Urothelium cell line (cell line): ENCODE data around the gene NTRK1.
"Not testable (repeated sequence)": the region's sequence is repeated elsewhere in the genome, so short reads cannot be mapped to it uniquely, and the experiment has no call there.

ENCODE experiments used
- DNase-seq: peaks from one replicate; pipeline ENCODE4 v3.0.0; 2011; ENCODE audit warnings: low spot score, mixed read lengths
- FAIRE-seq: peaks from 2 replicates; lab custom pipeline; 2011; peaks lifted over from hg19 to GRCh38; lab: Jason Lieb, UNC

The NTRK1 gene

DNA sequence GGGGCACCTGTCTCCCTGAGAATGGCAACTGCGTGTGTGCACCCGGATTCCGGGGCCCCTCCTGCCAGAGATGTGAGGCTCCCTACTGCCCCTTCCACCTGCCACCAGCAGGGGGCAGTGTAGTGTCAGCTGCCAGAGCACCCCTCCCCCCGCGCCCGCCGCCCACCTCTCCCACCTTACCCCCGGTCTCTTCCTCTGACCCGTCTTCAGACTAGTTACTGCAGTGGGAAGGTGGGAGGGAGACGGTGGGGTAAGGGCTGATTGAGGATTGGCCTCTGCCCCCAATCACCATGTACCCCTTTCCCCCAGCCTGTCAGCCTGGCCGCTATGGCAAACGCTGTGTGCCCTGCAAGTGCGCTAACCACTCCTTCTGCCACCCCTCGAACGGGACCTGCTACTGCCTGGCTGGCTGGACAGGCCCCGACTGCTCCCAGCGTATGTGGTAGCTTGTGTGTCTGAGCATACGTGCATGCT lies 49.7 kb downstream of the NTRK1 start:
- DNase-seq (peak; percentile 72), FAIRE-seq (peak; percentile 86)

DNA sequence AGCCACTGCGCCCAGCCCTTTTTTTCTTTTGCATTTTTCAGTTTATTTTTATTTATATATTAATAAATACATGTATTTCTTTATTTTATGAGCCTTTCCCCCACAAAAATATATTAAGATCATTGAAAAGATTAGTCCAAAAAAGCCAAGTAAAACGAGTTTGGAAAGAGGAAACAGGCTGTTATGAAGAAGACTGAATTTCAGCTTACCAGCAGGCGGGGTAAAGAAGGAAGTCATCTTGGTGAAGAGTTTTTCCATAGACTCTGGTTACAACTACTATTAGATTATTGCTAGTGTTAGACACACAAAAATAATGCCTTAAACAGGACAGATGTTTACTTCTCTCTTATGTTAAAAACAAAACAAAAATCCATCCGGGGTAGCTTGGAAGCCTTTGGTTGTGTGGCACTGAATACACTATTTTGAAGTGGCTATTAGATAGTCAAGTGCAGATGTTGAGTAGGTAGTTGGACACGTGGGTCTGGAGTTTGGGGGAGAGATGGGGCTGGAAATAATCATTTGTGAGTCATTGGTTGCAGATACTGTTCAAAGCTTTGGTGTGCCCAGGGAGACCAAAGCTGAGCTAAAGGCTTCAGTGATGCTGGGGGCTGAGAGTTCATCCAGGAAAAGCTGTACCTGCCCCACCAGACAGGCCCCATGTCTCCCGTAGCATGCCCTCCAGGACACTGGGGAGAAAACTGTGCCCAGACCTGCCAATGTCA lies 51.1 kb downstream of the NTRK1 start:
- FAIRE-seq (no peak), DNase-seq (no peak)

DNA sequence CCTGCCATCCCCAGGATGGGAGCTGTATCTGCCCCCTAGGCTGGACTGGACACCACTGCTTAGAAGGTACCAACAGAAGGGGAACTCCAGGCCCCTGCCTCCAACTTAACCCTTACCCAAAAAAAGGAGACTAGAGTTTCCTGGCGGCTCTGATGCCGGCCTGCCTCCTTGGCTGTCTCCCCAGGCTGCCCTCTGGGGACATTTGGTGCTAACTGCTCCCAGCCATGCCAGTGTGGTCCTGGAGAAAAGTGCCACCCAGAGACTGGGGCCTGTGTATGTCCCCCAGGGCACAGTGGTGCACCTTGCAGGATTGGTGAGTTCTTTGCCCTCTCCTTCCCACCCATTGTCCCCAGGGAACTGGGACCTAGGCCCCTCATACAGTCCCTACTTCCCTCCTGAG lies 51.6 kb downstream of the NTRK1 start:
- FAIRE-seq (no peak), DNase-seq (no peak)

DNA sequence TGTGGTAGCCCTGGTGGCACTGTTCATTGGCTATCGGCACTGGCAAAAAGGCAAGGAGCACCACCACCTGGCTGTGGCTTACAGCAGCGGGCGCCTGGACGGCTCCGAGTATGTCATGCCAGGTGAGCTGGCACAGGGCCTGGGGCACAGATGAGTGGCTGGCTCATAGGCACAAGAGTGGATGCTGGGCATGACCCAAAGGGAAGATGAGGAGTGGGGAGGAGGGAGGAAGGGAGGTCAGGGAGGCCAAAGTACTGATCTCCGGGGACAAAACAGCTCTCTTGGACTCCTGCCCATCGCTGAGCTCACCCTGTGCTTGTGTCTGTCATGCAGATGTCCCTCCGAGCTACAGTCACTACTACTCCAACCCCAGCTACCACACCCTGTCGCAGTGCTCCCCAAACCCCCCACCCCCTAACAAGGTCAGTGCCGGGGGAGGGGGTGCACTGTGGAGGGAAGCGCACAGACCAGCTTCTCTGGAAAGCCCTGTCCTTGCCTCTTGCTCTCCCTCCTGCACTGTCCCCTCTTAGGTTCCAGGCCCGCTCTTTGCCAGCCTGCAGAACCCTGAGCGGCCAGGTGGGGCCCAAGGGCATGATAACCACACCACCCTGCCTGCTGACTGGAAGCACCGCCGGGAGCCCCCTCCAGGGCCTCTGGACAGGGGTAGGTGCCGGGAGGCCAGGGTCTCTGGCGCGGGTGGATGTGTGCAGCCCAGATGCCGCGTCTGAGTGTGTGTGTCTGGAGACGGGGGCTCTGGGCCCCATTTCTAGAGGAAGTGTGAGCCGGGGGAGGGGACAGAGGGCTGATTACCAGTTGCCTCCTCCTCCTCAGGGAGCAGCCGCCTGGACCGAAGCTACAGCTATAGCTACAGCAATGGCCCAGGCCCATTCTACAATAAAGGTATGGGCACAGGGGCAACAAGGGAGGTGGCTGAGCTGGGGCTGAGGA lies 52.5 kb downstream of the NTRK1 start:
- DNase-seq (no peak), FAIRE-seq (no peak)

DNA sequence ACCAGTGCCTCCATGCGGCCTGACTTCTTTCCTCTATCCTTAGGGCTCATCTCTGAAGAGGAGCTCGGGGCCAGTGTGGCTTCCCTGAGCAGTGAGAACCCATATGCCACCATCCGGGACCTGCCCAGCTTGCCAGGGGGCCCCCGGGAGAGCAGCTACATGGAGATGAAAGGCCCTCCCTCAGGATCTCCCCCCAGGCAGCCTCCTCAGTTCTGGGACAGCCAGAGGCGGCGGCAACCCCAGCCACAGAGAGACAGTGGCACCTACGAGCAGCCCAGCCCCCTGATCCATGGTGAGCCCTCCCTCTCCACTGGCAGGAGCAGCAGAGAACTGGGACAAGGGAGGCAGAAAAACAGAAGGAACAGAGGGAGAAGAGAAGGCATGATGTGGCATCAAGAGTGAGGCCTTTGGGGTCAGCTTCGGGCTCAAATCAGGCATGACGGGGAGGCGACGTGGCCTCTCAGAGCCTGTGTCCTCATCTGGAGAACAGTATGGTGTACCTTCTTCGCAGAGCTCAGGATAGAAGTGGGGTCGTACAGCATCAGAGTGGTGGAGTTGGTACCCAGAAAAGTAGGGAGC lies 53.2 kb downstream of the NTRK1 start:
- DNase-seq, result no peak
- no peak for FAIRE-seq

DNA sequence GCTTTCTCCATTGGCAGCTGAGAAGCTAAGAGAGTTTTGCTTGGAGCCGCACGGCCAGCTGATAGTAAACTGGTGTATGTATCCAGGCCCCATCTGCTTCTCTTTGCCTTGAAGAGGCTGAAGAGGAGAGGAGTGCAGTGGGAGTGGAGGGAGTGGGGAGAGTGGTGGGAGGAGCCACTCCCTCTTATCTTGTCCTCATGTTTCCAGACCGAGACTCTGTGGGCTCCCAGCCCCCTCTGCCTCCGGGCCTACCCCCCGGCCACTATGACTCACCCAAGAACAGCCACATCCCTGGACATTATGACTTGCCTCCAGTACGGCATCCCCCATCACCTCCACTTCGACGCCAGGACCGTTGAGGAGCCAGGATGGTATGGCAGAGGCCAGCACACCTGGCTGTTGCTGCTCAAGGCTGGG lies 53.8 kb downstream of the NTRK1 start:
- FAIRE-seq (no peak), DNase-seq (no peak)

DNA sequence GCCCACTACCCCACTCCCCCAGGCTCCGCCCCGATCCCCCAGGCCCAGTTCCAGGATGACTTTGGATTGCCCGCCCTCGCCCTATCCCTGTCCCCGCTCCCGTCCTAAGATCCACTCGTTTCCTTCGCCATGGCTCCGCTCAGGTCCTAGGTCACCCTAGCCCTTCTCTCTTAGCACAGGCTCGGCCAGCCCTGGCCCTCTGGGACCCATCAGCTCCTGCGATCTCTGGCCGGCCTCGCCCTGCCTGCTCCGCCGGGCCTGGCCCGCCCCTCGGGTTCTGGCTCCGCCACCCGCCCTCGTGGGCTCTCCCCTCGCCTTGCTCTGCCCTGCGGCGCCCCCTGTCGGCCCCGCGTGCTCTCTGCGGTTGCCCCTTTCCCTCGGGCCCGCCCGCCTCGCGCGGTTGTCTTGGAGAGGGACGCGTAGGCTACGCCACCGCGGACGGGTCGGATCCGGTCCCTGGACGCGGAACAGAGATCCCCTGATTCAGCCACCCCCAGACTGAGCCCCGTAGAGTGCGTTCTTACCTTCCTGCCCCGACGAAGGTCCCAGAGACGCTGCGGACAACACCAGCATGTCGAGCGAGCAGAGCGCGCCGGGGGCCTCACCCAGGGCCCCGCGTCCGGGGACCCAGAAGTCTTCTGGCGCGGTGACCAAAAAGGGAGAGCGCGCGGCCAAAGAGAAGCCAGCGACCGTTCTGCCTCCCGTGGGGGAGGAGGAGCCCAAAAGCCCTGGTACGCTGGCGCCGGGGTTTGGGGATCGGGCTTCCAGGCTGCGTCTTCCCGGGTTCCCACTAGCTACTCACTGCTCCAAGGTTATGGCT lies 59.8 kb downstream of the NTRK1 start, which contains the start of gene LRRC71:
Gene LRRC71, plus strand, starts transcription at position 400 of the 820 bp plus-strand sequence. Its CDS starts 172 bp downstream, at position 572.
- no peak for DNase-seq
- no peak for FAIRE-seq

DNA sequence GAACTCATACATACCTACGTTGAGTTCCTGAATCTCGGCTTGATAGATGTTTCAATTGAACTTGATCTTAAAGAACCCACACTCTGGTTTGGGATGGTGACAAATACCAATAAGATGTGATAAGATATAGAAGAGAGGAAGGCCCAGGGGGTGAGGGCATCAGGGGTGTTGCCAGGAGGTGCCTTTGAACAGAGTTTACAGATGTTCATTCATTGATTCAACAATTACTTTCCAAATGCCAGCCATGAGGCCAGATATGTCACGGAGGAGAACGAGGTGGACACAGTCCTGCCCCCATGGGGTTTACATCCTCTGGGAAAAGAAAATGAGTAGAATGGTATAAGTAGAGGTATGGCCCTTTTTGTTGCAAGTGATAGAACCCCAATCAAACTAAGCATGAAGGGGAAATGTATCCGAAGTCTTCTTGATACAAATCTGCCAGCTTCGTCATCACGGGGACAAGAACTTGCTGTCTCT lies 60.4 kb downstream of the NTRK1 start:
- DNase-seq (no peak), FAIRE-seq (no peak)

DNA sequence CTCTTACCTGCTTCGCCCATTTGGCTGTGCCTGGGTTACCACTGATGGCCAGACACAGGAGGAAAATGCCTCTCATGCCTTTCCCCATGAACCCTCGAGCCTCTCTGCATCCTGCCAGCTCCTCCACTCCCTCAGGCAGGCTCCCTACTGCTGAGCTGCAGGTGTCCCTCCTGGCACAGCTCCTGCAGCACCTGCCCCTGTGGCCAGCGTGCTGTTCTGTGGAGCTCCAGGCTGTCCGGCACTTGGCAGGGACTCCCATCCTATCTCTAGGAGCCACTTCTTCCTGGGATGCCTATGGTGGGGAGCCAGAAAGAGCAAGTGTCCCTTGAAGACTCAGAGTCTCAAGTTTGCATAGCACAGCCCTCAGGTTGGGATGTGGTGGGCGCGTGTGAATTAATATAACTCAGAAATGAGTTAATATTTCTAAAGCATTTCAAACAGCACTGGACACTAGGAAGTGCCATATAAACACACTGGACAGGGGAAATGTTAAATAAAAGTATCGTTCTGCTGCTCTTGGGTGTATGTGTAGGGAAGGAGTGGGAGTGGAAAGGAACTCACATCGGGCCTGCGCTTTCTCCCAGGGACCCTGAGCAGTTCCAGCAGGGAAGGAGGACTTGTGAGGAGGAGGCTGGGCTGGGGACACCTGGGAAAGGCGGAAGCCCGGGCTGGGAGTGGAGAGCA lies 62.5 kb downstream of the NTRK1 start:
- FAIRE-seq (no peak), DNase-seq (no peak)

DNA sequence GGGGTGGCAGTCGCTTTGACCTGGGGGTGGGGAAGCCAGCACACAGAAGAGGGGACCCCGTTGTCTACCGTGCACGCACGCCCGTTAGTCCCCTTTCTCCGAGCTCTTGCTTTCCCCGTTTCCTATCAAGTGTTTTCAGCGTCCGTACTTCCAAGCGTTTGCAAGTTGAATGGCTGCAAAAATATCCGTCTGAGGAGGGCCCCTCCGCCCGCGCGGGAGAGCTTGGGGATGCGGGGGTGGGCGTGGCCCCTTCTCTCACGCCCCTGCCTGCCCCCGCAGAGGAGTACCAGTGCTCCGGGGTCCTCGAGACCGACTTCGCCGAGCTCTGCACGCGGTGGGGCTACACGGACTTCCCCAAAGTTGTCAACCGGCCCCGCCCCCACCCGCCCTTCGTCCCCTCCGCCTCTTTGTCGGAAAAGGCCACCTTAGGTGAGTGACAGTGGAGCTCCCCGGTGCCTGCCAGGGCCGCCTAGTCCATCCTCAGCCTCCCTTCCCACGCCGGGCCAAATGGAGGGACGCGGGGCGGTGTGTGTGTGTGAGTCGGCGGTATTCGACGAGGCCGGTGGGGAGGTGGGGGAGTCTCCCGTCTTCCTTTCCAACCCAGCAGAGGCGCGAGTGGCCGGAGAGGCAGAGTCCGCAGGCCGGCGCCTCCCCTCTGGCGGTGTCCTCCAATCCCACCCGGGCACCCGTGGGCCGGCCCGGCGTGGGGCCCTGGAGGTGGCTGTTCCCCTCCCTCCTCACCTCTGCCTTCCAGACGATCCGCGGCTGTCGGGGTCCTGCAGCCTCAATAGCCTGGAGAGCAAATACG lies 63.2 kb downstream of the NTRK1 start:
- DNase-seq (no peak), FAIRE-seq (no peak)

DNA sequence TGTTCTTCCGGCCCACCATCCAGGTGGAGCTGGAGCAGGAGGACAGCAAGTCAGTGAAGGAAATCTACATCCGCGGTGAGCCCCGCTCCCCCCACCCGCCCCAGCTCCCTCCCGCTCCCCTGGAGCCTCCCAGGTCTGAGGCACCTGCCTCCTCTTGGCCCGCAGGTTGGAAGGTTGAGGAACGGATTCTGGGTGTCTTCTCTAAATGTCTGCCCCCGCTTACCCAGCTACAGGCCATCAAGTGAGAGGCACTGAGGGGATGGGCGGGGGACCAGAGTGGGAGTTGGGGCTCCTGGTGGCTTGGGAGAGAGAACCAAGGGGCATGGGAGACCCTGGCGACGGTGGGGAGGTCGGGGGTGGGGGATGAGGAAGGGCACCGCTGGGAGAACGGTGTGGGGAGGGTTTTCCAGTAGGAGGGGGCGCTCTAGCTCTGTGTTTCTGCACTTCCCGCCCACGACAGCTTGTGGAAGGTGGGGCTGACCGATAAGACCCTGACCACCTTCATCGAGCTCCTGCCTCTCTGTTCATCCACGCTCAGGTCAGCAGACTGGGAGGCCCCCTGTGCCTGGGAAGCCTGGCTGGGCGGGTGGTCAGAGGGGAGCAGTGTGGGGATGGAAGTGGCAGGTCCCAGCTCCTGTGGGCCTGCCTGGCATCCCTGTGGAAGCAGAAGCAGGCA lies 64.0 kb downstream of the NTRK1 start:
- no peak for FAIRE-seq

DNA sequence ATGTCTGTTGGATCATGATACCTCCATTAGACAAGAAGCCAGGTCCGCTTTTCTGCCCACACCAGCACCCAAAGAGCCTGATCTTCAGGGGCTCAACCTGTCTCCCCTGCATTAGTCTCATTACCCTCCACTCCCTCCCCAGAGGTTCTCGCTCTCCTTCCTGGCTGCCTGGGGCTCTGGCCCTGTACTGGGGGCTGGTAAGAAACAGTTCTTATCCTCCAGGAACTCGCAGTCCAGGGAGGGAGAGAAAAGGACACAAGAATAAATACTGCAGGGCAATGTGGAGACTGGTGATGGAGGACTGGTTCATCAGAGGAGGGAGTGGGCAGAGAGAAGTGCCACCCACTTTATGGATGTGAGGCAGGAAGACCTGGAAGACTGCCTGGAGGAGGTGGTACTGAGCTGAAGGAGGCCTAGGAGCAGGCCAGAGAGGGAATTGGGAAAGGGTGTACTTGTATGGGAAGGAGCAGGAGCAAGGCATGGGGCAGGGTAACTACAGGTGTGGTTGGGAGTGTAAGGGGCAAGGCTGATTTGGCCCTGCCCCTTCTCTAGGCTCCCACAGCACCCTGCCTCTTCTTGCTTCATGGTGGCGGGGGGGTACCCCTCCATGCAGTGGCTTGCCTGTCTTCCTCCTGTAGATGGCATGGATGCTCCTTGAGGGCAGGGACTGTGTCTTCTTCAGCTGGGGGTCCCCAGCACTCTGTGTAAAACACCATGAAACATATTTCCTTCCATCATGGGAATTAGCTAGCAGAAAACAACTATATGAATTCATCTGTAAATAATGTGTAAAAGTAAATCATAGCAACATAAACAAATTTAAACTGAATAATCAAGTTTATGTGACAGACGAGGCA lies 64.7 kb downstream of the NTRK1 start:
- FAIRE-seq (peak; percentile 13), DNase-seq (no peak)

More for the DNA sequence above, 64.0 kb downstream of the NTRK1 start:
- DNase-seq, result no peak

DNA sequence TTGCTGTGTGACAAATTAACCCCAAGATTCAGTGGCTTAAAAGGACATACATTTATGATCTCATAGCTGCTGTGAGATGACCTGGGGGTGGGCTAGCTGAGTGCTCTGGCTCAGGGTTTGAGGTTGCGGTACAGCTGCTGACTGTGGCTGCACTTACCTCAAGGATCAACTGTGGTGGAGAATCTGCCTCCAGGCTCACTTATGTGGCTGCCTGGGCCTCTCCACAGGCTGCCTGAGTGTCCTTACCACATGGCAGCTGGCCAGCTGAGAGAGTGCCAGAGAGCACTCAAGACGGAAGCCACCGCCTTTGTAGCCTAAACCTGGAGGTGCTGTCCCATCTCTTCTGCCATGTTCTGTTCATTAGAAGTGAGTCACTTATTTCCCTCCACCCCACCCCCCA lies 65.5 kb downstream of the NTRK1 start:
- peak; percentile 75 for DNase-seq
- no peak for FAIRE-seq

DNA sequence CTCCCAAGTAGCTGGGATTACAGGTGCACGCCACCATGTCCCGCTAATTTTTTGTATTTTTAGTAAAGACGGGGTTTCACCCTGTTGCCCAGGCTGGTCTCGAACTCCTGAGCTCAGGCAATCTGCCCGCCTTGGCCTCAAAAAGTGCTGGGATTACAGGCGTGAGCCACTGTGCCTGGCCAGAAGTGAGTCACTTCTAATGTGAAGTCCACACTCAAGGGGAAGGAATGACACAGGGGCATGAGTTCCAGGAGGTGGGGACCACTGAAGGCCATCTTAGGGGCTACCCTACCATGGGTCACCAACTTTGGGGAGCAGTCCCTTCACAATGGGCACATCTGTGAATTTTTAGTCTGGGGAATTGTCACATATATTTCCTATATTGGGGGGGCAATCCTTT lies 66.0 kb downstream of the NTRK1 start:
- not testable (repeated sequence) for FAIRE-seq, DNase-seq

DNA sequence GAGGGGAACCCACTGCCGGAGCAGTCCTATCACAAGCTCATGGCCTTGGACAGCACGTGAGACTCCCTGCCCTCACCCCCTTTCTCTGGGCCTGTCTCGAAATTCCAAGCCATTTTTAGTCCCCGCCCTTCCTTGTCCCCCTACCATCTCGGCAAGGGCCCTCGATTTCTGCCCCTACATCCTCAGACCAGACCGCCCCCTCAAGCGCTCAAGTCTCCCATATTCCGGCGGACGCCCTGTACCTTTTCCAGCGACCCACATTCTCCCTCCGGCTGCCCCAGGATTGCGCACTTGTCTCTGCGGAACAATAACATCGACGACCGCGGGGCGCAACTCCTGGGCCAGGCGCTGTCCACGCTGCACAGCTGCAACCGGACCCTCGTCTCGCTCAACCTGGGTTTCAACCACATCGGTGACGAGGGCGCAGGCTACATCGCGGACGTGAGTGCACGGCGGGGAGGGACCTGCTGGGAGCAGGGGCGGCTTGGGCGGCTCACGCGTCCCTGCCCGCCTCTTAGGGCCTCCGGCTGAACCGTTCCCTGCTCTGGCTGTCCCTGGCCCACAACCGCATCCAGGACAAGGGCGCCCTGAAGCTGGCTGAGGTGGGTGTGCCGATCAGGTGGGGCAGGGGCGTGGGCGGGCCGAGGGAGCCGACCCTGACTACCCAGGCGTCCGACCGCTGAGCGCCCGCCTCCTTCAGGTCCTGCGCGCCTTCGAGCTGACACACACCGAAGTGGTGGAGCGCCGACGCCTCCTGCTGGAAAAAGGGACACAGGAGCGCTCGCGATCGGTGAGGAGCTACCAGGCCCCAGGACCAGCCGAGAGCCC lies 66.8 kb downstream of the NTRK1 start:
- DNase-seq, result no peak
- no peak for FAIRE-seq

DNA sequence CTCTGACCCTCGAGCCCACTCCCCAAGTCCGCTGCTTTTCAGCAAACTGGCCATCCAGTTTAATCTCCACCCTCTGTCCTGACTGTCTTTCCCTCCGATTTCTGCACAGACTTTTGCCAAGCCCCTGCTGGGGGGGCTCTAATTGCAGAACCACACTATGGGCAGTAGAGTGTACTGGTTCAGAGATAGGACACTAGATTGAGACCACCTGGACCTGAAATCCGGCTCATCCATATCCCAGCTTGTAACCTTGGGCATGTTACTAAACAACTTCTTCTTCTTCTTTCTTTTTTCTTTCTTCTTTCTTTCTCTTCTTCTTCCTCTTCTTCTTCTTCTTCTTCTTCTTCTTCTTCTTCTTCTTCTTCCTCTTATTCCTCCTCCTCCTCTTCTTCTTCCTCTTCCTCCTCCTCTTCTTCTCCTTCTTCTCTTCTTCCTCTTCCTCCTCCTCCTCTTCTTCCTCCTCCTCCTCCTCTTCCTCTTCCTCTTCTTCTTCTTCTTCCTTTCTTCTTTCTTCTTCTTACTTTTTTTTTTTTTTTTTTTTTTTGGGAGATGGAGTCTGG lies 67.5 kb downstream of the NTRK1 start:
- DNase-seq (no peak), FAIRE-seq (no peak)
